CD4-positive, alpha-beta T cell treated with Interferon gamma for 1 hour (primary cell): ENCODE results near the gene SRP68.

ENCODE experiments used
- DNase-seq: peaks from one replicate; pipeline ENCODE4 v3.0.0-alpha.2; 2020

Gene SRP68

GRCh38 chr17:75994802-75995370 lies 77.4 kb downstream of the SRP68 start:
- no peak for DNase-seq

DNA sequence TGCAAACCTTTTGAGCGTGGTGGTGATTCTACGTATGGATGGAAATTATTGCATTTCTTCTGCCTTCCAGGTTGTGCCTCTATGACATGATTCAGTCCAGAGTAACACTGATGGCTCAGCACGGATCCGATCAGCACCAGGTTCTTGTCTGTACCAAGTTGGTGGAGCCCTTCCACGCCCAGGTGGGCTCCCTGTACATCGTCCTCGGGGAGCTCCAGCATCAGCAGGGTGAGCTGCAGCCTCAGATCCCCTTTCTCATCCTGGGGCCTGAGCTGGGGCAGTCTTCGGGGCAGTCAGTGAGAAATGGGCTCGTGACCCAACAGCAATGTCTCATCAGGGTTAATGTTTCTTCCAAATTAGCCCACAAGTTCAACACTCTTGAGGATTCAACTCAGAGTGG lies 80.9 kb downstream of the SRP68 start:
- no peak for DNase-seq
